Neural progenitor cell (in vitro differentiated cells): ENCODE results near the gene DPF3. TPM values are rescaled to one million over a fixed set of nuclear protein-coding genes. Genes with fewer than 3 reads are reported as not detected.

Source experiments
- DNase-seq: peaks from one replicate; pipeline ENCODE4 v3.0.0-alpha.2; 2016; ENCODE audit warnings: low spot score
- H2AFZ ChIP-seq: fragments of 200-600 bp; sonication (generic); replicated peaks from 2 replicates; pipeline ENCODE4 v1.6.1; 2016; ENCODE audit warnings: antibody characterized with exemption
- H3F3A ChIP-seq: fragments of 200-600 bp; sonication (generic); 2 replicates; pipeline ENCODE4 v1.6.1; 2016; ENCODE audit warnings: antibody characterized with exemption, low read depth
- H3K27ac ChIP-seq: fragments of 200-600 bp; sonication (generic); 2 replicates; pipeline ENCODE4 v1.5.1; 2016; ENCODE audit warnings: mild to moderate bottlenecking
- H3K27me3 ChIP-seq: fragments of 200-600 bp; sonication (generic); 2 replicates; pipeline ENCODE4 v1.6.1; 2016; ENCODE audit warnings: mild to moderate bottlenecking, moderate library complexity
- H3K36me3 ChIP-seq: fragments of 200-600 bp; sonication (generic); 2 replicates; pipeline ENCODE4 v1.5.1; 2016
- H3K4me1 ChIP-seq: fragments of 200-600 bp; sonication (generic); 2 replicates; pipeline ENCODE4 v1.6.1; 2016; ENCODE audit warnings: mixed run types
- H3K4me2 ChIP-seq: fragments of 200-600 bp; sonication (generic); 2 replicates; pipeline ENCODE4 v1.6.1; 2016
- H3K4me3 ChIP-seq: fragments of 200-600 bp; sonication (generic); 2 replicates; pipeline ENCODE4 v1.5.1; 2016
- H3K79me2 ChIP-seq: fragments of 200-600 bp; sonication (generic); 2 replicates; pipeline ENCODE4 v1.6.1; 2016; ENCODE audit warnings: low read depth
- H3K9ac ChIP-seq: fragments of 200-600 bp; sonication (generic); 2 replicates; pipeline ENCODE4 v1.6.1; 2016
- H3K9me3 ChIP-seq: fragments of 200-600 bp; sonication (generic); 2 replicates; pipeline ENCODE4 v1.5.1; 2016; ENCODE audit warnings: low read depth
- H4K20me1 ChIP-seq: fragments of 200-600 bp; sonication (generic); 2 replicates; pipeline ENCODE4 v1.6.1; 2016; ENCODE audit warnings: low read depth
- H3K27ac Mint-ChIP-seq: 3 replicates; pipeline ENCODE4 v1.8.0; 2021; ENCODE audit warnings: mixed read lengths
- H3K27me3 Mint-ChIP-seq: 2 replicates; pipeline ENCODE4 v1.8.0; 2022; ENCODE audit warnings: low read depth, mild to moderate bottlenecking, inconsistent platforms, moderate library complexity, mixed read lengths; ENCODE audit not compliant: insufficient read depth
- H3K36me3 Mint-ChIP-seq: 3 replicates; pipeline ENCODE4 v1.8.0; 2021; ENCODE audit warnings: mixed read lengths
- H3K4me1 Mint-ChIP-seq: 3 replicates; pipeline ENCODE4 v1.8.0; 2021; ENCODE audit warnings: mixed read lengths
- H3K4me3 Mint-ChIP-seq: 3 replicates; pipeline ENCODE4 v1.8.0; 2021; ENCODE audit warnings: mild to moderate bottlenecking, moderate library complexity, mixed read lengths
- H3K9me3 Mint-ChIP-seq: 3 replicates; pipeline ENCODE4 v1.8.0; 2020; ENCODE audit warnings: mixed read lengths
- EZH2 ChIP-seq: fragments of 200-600 bp; sonication (generic); IDR thresholded peaks from 2 replicates; pipeline ENCODE4 v1.6.1; 2017; ENCODE audit warnings: antibody characterized with exemption, mild to moderate bottlenecking, moderate library complexity
- EZH2phosphoT487 ChIP-seq: fragments of 200-600 bp; sonication (generic); IDR thresholded peaks from 2 replicates; pipeline ENCODE4 v1.6.1; 2017; ENCODE audit warnings: antibody characterized with exemption
- total RNA-seq: library from RNA; depleted of rRNA; stranded (reverse); fragments of >200 nt; gene quantifications from 2 replicates; pipeline ENCODE4 v1.2.3, GENCODE V29; 2015; ENCODE audit warnings: low replicate concordance
- TF ChIP-seq, protein P1 (sequence below): fragments of 200-600 bp; sonication (generic); IDR thresholded peaks from 2 replicates; pipeline ENCODE4 v1.5.1; 2017; ENCODE audit warnings: antibody characterized with exemption, mild to moderate bottlenecking

The DPF3 gene
- total RNA-seq, 1 donor from 2014 or later: not detected

GRCh38 chr14:72736786-72737559, 156.9 kb downstream of the DPF3 start:
- H3K4me3 Mint-ChIP-seq: no peak overlapping the region
- no peak for DNase-seq
- Histone ChIP-seq H3K9ac (no peak overlapping the region), H2AFZ (no peak overlapping the region), H3K4me1 (no peaks in the 10 kb centered on the region), H3K4me3 (no peak overlapping the region), H3K4me2 (no peak overlapping the region), H3F3A (no peaks in the 10 kb centered on the region), H3K36me3 (no peaks in the 10 kb centered on the region), H3K27ac (no peak overlapping the region), H3K9me3 (no peaks in the 10 kb centered on the region), H3K79me2 (no peaks in the 10 kb centered on the region), H3K27me3 (no peaks in the 10 kb centered on the region), H4K20me1 (no peaks in the 10 kb centered on the region)
- H3K4me1 Mint-ChIP-seq: peaks cover under 1% of the 10 kb centered on the region
- H3K36me3 Mint-ChIP-seq: no peaks in the 10 kb centered on the region
- peaks cover 8% of the 10 kb centered on the region for H3K27me3 Mint-ChIP-seq
- H3K9me3 Mint-ChIP-seq: no peaks in the 10 kb centered on the region
- no peak for TF ChIP-seq EZH2
- no peak for TF ChIP-seq EZH2phosphoT487
- TF ChIP-seq, protein P1, sequence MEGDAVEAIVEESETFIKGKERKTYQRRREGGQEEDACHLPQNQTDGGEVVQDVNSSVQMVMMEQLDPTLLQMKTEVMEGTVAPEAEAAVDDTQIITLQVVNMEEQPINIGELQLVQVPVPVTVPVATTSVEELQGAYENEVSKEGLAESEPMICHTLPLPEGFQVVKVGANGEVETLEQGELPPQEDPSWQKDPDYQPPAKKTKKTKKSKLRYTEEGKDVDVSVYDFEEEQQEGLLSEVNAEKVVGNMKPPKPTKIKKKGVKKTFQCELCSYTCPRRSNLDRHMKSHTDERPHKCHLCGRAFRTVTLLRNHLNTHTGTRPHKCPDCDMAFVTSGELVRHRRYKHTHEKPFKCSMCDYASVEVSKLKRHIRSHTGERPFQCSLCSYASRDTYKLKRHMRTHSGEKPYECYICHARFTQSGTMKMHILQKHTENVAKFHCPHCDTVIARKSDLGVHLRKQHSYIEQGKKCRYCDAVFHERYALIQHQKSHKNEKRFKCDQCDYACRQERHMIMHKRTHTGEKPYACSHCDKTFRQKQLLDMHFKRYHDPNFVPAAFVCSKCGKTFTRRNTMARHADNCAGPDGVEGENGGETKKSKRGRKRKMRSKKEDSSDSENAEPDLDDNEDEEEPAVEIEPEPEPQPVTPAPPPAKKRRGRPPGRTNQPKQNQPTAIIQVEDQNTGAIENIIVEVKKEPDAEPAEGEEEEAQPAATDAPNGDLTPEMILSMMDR: no peak
- H3K27ac Mint-ChIP-seq: no peak overlapping the region

- Histone ChIP-seq H3K79me2 (no peaks in the 10 kb centered on the region), H3K36me3 (no peaks in the 10 kb centered on the region), H2AFZ (no peak overlapping the region), H3F3A (no peaks in the 10 kb centered on the region), H4K20me1 (no peaks in the 10 kb centered on the region), H3K4me2 (no peak overlapping the region), H3K4me1 (no peaks in the 10 kb centered on the region), H3K9me3 (no peaks in the 10 kb centered on the region), H3K27ac (no peak overlapping the region), H3K9ac (no peak overlapping the region), H3K27me3 (no peaks in the 10 kb centered on the region), H3K4me3 (no peak overlapping the region)
- Mint-ChIP-seq H3K36me3 (no peaks in the 10 kb centered on the region), H3K4me3 (no peak overlapping the region), H3K4me1 (no peaks in the 10 kb centered on the region), H3K27ac (no peak overlapping the region), H3K9me3 (no peaks in the 10 kb centered on the region), H3K27me3 (peaks cover 8% of the 10 kb centered on the region)
- TF ChIP-seq EZH2phosphoT487 (no peak), EZH2 (no peak)
- DNase-seq: no peak
These were observed 157.6 kb downstream of the DPF3 start for GRCh38 chr14:72736308-72736707.

DNA sequence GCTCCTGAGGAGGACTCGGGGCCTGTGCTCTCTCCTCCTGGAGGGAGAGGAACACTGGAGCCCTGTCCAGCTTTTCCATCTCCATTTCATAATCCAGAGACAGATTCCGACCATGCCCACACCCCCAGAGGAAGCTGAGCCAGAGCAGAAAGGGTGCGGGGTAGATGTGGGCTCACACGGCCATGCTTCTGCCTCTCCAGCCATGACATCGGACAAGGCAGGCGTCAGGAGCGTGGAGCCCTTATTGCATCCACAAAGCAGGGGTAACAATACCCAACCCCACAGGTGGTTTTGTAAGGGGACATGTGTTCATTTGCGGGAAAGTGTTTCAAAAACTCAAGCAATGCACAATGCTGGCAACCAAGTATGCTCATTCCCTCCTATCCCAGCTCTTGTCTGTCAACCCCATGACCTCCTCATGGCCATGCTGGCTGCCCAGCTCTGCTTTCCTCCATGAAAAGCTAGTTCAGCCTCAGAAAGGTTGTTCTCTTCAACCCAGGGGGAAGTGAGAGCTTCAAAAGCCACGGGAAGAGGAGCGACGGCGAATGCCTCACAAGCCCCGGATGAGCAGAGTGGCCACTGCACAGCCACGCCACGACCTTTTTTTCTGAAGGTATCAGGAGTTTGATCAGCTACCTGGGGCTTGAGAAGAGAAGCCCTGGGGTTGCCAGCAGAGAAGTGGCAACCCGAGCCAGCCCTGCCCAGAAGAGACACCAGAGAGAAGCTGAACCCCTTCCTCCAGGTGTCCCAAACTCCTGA, 161.7 kb downstream of the DPF3 start:
- H3K27ac ChIP-seq: no peak overlapping the region
- H3K9ac ChIP-seq: no peak overlapping the region
- H3F3A ChIP-seq: no peaks in the 10 kb centered on the region
- Mint-ChIP-seq H3K27me3 (peaks cover 2% of the 10 kb centered on the region), H3K27ac (no peak overlapping the region), H3K36me3 (no peaks in the 10 kb centered on the region), H3K9me3 (peaks cover 2% of the 10 kb centered on the region), H3K4me1 (no peaks in the 10 kb centered on the region), H3K4me3 (no peak overlapping the region)
- H3K79me2 ChIP-seq: no peaks in the 10 kb centered on the region
- H3K36me3 ChIP-seq: no peaks in the 10 kb centered on the region
- no peak overlapping the region for H2AFZ ChIP-seq
- H3K4me3 ChIP-seq: no peak overlapping the region
- H3K9me3 ChIP-seq: no peaks in the 10 kb centered on the region
- DNase-seq: no peak
- no peaks in the 10 kb centered on the region for H3K27me3 ChIP-seq
- no peak overlapping the region for H3K4me2 ChIP-seq
- no peaks in the 10 kb centered on the region for H4K20me1 ChIP-seq
- H3K4me1 ChIP-seq: no peaks in the 10 kb centered on the region
- TF ChIP-seq EZH2phosphoT487 (no peak), EZH2 (no peak)
- TF ChIP-seq, protein P1: no peak
